ENCODE data around the gene FAM219B.

Gene FAM219B

GRCh38 chr15:74864296-74864695 lies 42.4 kb downstream of the FAM219B start:
- TF ChIP-seq, protein P1, sequence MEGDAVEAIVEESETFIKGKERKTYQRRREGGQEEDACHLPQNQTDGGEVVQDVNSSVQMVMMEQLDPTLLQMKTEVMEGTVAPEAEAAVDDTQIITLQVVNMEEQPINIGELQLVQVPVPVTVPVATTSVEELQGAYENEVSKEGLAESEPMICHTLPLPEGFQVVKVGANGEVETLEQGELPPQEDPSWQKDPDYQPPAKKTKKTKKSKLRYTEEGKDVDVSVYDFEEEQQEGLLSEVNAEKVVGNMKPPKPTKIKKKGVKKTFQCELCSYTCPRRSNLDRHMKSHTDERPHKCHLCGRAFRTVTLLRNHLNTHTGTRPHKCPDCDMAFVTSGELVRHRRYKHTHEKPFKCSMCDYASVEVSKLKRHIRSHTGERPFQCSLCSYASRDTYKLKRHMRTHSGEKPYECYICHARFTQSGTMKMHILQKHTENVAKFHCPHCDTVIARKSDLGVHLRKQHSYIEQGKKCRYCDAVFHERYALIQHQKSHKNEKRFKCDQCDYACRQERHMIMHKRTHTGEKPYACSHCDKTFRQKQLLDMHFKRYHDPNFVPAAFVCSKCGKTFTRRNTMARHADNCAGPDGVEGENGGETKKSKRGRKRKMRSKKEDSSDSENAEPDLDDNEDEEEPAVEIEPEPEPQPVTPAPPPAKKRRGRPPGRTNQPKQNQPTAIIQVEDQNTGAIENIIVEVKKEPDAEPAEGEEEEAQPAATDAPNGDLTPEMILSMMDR (IDR thresholded peaks at IDR 0.05; ENCODE audit: borderline replicate concordance, extremely low read depth, low read length, poor library complexity, severe bottlenecking), result no peak
- TF ChIP-seq EZH2 (IDR thresholded peaks at IDR 0.05; ENCODE audit: borderline replicate concordance, low read depth, low read length, severe bottlenecking), result no peak
- no peak overlapping the region for H3K27ac ChIP-seq (ENCODE audit: low read length)
- ATAC-seq (ENCODE audit: insufficient read depth, low read depth), result no peak
- DNase-seq, result no peak
- H3K9ac ChIP-seq (ENCODE audit: low read depth, low read length), result no peak overlapping the region
- H4K20me1 ChIP-seq (ENCODE audit: insufficient read depth, low read length), result peaks cover 8% of the 10 kb centered on the region; the same call in 1 of the 2 replicates
- H3K27me3 ChIP-seq (ENCODE audit: insufficient read depth, low read length, poor library complexity), result no peaks in the 10 kb centered on the region
- H3K4me1 ChIP-seq (ENCODE audit: insufficient read depth, low read length), result peaks cover under 1% of the 10 kb centered on the region; the same call in 1 of the 2 replicates
- no peaks in the 10 kb centered on the region for H3K9me3 ChIP-seq (ENCODE audit: insufficient read depth, low read length, severe bottlenecking)
- peaks cover 20% of the 10 kb centered on the region for H3K36me3 ChIP-seq (ENCODE audit: insufficient read depth, low read length)
- no peak overlapping the region for H3K4me3 ChIP-seq (ENCODE audit: low read depth in 1 of 2, low read length in 2 of 2)
- no peak overlapping the region for H2AFZ ChIP-seq (ENCODE audit: low read depth, low read length)
- H3K4me2 ChIP-seq (ENCODE audit: insufficient read depth, low read length), result no peak overlapping the region
- peaks cover 71% of the 10 kb centered on the region for H3K79me2 ChIP-seq (ENCODE audit: insufficient read depth, low read length)

DNA sequence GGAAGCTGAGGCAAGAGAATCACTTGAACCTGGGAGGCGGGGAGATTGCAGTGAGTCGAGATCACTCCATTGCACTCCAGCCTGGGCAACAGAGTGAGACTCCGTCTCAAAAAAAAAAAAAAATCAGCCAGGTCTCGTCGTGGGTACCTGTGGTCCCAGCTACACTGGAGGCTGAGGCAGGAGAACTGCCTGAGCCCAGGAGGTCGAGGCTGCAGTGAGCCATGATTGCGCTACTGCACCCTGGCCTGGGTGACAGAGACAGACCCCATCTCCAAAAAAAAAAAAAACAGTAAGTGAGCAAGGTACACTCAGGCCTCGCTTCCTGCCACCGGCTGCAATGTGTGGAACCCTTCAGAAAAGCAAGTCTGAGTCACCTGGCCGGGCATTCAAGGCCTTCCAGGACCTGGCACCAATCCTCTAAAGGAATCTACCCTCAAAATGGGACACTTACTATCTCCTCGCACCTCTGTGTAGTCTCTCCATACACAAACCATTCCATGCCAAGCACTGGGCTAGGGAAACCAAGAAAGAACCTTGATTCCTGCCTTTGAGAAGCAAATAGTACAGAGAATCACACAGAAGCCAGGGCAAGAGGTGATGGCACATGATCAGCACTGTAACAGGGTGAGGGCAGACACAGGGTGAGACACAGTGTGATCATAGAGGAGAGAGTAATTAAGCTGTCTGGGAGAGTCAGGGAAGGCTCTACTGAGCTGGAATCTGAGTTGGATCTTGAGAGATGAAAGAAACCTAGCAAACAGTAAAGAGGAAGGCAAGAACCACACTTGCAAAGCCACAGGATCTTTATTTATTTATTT lies 43.2 kb downstream of the FAM219B start:
- H3K9me3 ChIP-seq (ENCODE audit: insufficient read depth, low read length, severe bottlenecking), result no peaks in the 10 kb centered on the region
- H4K20me1 ChIP-seq (ENCODE audit: insufficient read depth, low read length), result peaks cover 8% of the 10 kb centered on the region; the same call in 1 of the 2 replicates
- H3K9ac ChIP-seq (ENCODE audit: low read depth, low read length), result no peak overlapping the region
- H3K4me1 ChIP-seq (ENCODE audit: insufficient read depth, low read length), result no peaks in the 10 kb centered on the region
- TF ChIP-seq, protein P1 (IDR thresholded peaks at IDR 0.05; ENCODE audit: borderline replicate concordance, extremely low read depth, low read length, poor library complexity, severe bottlenecking), result no peak
- TF ChIP-seq EZH2 (IDR thresholded peaks at IDR 0.05; ENCODE audit: borderline replicate concordance, low read depth, low read length, severe bottlenecking), result no peak
- DNase-seq (no peak), ATAC-seq (ENCODE audit: insufficient read depth, low read depth) (no peak)
- no peak overlapping the region for H3K4me2 ChIP-seq (ENCODE audit: insufficient read depth, low read length)
- no peak overlapping the region for H3K27ac ChIP-seq (ENCODE audit: low read length)
- peaks cover 16% of the 10 kb centered on the region for H3K36me3 ChIP-seq (ENCODE audit: insufficient read depth, low read length)
- no peak overlapping the region for H2AFZ ChIP-seq (ENCODE audit: low read depth, low read length)
- peaks cover 68% of the 10 kb centered on the region for H3K79me2 ChIP-seq (ENCODE audit: insufficient read depth, low read length)
- no peak overlapping the region for H3K4me3 ChIP-seq (ENCODE audit: low read depth in 1 of 2, low read length in 2 of 2)
- H3K27me3 ChIP-seq (ENCODE audit: insufficient read depth, low read length, poor library complexity), result no peaks in the 10 kb centered on the region

GRCh38 chr15:74858369-74858740 lies 48.3 kb downstream of the FAM219B start:
- no peaks in the 10 kb centered on the region for H3K4me1 ChIP-seq (ENCODE audit: insufficient read depth, low read length)
- no peaks in the 10 kb centered on the region for H3K27me3 ChIP-seq (ENCODE audit: insufficient read depth, low read length, poor library complexity)
- no peak overlapping the region for H2AFZ ChIP-seq (ENCODE audit: low read depth, low read length)
- TF ChIP-seq, protein P1 (IDR thresholded peaks at IDR 0.05; ENCODE audit: borderline replicate concordance, extremely low read depth, low read length, poor library complexity, severe bottlenecking), result no peak
- no peak for TF ChIP-seq EZH2 (IDR thresholded peaks at IDR 0.05; ENCODE audit: borderline replicate concordance, low read depth, low read length, severe bottlenecking)
- H3K9me3 ChIP-seq (ENCODE audit: insufficient read depth, low read length, severe bottlenecking), result no peaks in the 10 kb centered on the region
- H3K79me2 ChIP-seq (ENCODE audit: insufficient read depth, low read length), result peaks cover 50% of the 10 kb centered on the region
- H3K4me2 ChIP-seq (ENCODE audit: insufficient read depth, low read length), result no peak overlapping the region
- no peak overlapping the region for H3K4me3 ChIP-seq (ENCODE audit: low read depth in 1 of 2, low read length in 2 of 2)
- peaks cover 13% of the 10 kb centered on the region; the same call in 1 of the 2 replicates for H4K20me1 ChIP-seq (ENCODE audit: insufficient read depth, low read length)
- DNase-seq (no peak), ATAC-seq (ENCODE audit: insufficient read depth, low read depth) (no peak)
- H3K36me3 ChIP-seq (ENCODE audit: insufficient read depth, low read length), result peaks cover 20% of the 10 kb centered on the region
- no peak overlapping the region for H3K9ac ChIP-seq (ENCODE audit: low read depth, low read length)
- no peak overlapping the region for H3K27ac ChIP-seq (ENCODE audit: low read length)
